Mucosa of descending colon (tissue), 3 donors: ENCODE results near the gene ZNF276. TPM values are rescaled to one million over a fixed set of nuclear protein-coding genes. Genes with fewer than 3 reads are reported as not detected.
A peak's percentile ranks its signal among the peaks of the same experiment; 100 is the strongest.
"Not testable (repeated sequence)": the region's sequence is repeated elsewhere in the genome, so short reads cannot be mapped to it uniquely, and the experiment has no call there.

Experiments
- ATAC-seq: fragments of 200-7000 bp; cut with Tn5 transposase; one replicate; pipeline ENCODE4 v1.9.1; 2020; ENCODE audit warnings: mild to moderate bottlenecking, moderate library complexity
- DNase-seq, 3 donors: peaks; one replicate each; pipeline ENCODE4 v3.0.0-alpha.2; 2020
- H3K36me3 ChIP-seq: fragments of 200-600 bp; one replicate; pipeline ENCODE4 v1.8.0; 2021; ENCODE audit warnings: low read depth, mild to moderate bottlenecking
- H3K4me1 ChIP-seq: fragments of 200-600 bp; one replicate; pipeline ENCODE4 v1.8.0; 2021; ENCODE audit warnings: low read depth, mild to moderate bottlenecking
- H3K4me3 ChIP-seq: fragments of 200-600 bp; one replicate; pipeline ENCODE4 v1.8.0; 2021; ENCODE audit warnings: mild to moderate bottlenecking
- H3K9me3 ChIP-seq: fragments of 200-600 bp; one replicate; pipeline ENCODE4 v1.8.0; 2021; ENCODE audit warnings: mild to moderate bottlenecking
- intact Hi-C, 2 donors: fragments of 100-400 bp; cut with DNase I in 1 of 2; cut with micrococcal nuclease in 1 of 2; formaldehyde crosslinking; loops; one replicate each; pipeline versions ENCODE4 v1.11.0 to v1.11.1; 2022; cut with DNase I, micrococcal nuclease
- total RNA-seq, 3 donors: library from RNA; stranded (reverse); fragmentation: NEBNext Ultra II Directional in 2 of 3; extraction: Animal tissue kit (Norgen Biotek cat#: 25700) in 2 of 3; gene quantifications; one replicate each; pipeline versions ENCODE4 v1.2.1 to v1.2.4, GENCODE V29; 2021 to 2023
- TF ChIP-seq, protein P1 (sequence below): fragments of 200-600 bp; IDR thresholded peaks from one replicate; pipeline ENCODE4 v1.8.0; 2022; ENCODE audit warnings: antibody characterized with exemption, mild to moderate bottlenecking
- donor health status: DM: no; HTN: no; CAD: no; lungs with moderate emphysema.
- donor health status: DM: no; HTN: no; CAD: no.
- donor health status: DM: no; HTN: yes; CAD: no.

The ZNF276 gene
- total RNA-seq, 3 donors from 2014 or later = 30.5 to 50.4 (median 31.6) TPM

DNA sequence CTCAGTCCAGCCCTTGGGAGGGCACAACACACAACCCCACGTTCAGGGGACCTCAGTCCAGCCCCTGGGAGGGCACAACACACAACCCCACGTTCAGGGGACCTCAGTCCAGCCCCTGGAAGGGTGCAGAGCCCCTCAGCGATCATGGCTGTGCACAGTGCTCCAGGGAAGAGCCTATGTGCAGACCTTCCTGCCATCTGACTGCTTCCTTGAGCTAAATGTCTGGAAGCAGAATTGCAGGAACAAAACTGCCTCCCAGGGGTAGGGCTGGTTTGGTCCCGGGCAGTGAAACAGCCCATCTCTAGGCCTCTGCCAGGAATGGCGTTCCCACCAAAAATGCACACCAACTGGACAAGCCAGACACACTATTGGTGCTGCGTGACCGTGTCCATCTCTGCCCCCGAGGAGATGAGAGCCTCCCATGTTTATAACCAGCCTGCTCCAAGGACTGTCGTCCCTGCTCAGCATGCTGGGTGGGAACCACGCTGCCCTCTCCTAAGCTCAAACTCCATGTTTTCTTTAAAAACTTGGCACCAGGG lies 44.0 kb downstream of the ZNF276 start:
- TF ChIP-seq, protein P1, sequence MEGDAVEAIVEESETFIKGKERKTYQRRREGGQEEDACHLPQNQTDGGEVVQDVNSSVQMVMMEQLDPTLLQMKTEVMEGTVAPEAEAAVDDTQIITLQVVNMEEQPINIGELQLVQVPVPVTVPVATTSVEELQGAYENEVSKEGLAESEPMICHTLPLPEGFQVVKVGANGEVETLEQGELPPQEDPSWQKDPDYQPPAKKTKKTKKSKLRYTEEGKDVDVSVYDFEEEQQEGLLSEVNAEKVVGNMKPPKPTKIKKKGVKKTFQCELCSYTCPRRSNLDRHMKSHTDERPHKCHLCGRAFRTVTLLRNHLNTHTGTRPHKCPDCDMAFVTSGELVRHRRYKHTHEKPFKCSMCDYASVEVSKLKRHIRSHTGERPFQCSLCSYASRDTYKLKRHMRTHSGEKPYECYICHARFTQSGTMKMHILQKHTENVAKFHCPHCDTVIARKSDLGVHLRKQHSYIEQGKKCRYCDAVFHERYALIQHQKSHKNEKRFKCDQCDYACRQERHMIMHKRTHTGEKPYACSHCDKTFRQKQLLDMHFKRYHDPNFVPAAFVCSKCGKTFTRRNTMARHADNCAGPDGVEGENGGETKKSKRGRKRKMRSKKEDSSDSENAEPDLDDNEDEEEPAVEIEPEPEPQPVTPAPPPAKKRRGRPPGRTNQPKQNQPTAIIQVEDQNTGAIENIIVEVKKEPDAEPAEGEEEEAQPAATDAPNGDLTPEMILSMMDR = no peak
- Histone ChIP-seq H3K4me1 (no peaks in the 10 kb centered on the region), H3K9me3 (no peaks in the 10 kb centered on the region), H3K36me3 (no peaks in the 10 kb centered on the region), H3K4me3 (no peak overlapping the region)
- ATAC-seq (peak; percentile 54), DNase-seq (peak in 2 of 3 donors; percentile 9 to 36)
- intact Hi-C loops = no loop called here

DNA sequence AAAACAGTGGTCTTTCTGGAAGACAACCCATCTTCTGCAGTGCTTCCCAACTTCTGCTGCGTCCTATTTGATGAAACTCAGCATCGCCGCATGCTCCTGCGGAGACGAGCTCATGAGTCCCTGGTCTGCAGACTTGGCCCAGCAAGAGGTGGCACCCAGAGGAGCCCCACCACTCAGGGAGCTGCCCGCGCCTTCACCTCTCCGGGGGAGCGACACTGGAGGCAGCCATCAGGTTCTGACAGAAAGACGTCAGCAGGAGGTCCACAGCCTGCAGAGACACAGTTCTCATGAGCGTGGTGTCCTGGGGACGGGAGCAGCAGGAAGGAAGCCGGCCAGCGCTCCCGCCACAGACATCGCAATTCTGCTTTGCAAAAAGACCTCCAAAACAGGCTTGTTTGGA lies 49.0 kb downstream of the ZNF276 start:
- TF ChIP-seq, protein P1 = no peak
- intact Hi-C loops = no loop called here

DNA sequence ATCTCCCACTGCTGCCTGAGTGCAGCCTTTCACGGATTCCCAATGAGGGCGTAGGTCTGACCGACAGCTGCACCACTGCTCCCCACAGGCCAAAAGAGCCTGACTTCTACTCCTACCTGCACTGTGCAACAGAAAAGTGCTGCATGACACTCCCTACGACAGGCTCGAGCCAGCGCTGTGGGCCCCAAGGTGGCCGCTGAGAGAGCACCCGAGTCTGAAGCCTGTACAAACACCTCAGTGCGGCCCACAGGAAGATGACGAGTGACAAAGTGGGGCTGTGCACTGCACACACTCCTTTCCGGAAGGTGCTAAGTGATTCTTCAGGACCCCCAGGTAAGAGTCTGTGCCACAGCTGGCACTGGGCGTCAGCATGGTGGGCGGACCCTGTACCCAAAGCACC lies 53.9 kb downstream of the ZNF276 start:
- TF ChIP-seq, protein P1 = no peak
- Histone ChIP-seq H3K36me3 (no peaks in the 10 kb centered on the region), H3K9me3 (no peaks in the 10 kb centered on the region), H3K4me3 (no peak overlapping the region), H3K4me1 (no peaks in the 10 kb centered on the region)
- ATAC-seq = no peak
- no peak for DNase-seq
- intact Hi-C loops = no loop called here

More for the DNA sequence above, 49.0 kb downstream of the ZNF276 start:
- ATAC-seq = no peak
- no peaks in the 10 kb centered on the region for H3K4me1 ChIP-seq
- no peak overlapping the region for H3K4me3 ChIP-seq
- H3K36me3 ChIP-seq = no peaks in the 10 kb centered on the region
- no peak for DNase-seq
- H3K9me3 ChIP-seq = no peaks in the 10 kb centered on the region

DNA sequence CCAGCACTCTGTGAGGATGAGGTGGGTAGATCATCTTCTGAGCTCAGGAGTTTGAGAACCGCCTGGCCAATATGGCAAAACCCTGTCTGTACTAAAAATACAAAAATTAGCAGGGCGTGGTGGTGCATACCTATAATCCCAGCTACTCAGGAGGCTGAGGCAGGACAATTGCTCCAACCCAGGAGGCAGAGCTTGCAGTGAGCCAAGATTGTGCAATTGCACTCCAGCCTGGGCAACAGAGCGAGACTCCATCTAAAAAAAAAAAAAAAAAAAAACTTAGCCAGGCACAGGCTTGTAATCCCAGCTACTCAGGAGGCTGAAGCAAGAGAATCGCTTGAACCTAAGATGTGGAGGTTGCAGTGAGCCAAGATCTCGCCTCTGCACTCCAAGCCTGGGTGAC lies 56.9 kb downstream of the ZNF276 start:
- DNase-seq, H3K4me1 ChIP-seq, intact Hi-C loops, H3K36me3 ChIP-seq, H3K9me3 ChIP-seq, ATAC-seq, H3K4me3 ChIP-seq: not testable (repeated sequence)

DNA sequence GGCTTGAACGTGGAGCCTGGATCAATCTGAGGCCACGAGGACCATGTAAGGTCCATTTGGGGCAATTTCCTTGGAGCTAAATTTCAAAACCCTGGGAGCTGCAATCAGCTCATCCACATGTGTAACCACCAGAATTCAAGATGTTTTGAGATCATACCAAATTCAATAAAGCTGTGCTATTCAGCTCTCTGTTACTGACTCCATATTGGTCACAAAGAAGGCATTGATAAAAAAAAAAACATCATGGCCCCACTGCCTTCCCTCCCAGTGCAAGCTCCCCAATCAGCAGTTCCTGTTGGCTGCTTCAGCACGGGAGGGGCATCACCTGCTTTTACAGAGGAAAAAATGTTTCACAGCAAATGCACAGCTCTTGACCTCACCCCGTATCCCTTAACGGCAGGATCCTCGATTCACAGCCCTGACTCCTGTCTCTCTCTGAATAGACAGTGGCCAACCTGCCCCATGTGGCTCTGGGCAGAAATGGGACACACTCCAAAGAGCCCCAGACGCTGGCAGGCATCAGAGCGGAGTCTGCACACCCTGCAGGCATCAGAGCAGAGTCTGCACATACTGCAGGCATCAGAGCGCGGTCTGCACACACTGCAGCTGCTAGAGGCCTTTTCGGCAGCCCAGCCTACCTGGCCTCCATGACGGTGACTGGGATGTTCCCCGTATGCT lies 58.0 kb downstream of the ZNF276 start:
- Histone ChIP-seq H3K4me3 (no peak overlapping the region), H3K36me3 (no peaks in the 10 kb centered on the region), H3K4me1 (no peaks in the 10 kb centered on the region), H3K9me3 (no peaks in the 10 kb centered on the region)
- DNase-seq (no peak), ATAC-seq (no peak)
- intact Hi-C loops = no loop called here
- TF ChIP-seq, protein P1 = no peak

DNA sequence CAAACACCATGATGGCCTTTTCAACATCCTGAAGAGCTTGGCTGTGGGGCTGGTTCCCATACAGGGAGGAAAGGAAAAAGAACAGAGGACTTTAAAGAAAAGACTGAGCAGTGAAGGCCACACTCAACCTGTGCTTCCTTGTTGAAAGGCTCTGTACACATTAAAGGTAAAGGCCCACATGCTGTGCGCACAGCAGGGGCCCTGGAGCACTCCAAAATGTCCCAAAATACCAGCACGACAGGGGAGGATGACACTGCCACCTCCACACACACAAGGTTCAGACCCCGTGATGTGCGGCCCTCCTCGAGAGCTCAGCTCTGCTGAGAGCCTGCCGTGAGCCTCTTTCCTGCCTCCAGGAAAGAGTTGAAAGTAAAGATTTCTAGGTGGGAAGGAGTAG lies 58.6 kb downstream of the ZNF276 start:
- TF ChIP-seq, protein P1 = no peak
- DNase-seq (no peak), ATAC-seq (no peak)
- H3K9me3 ChIP-seq = no peaks in the 10 kb centered on the region
- intact Hi-C loops = no loop called here
- no peaks in the 10 kb centered on the region for H3K36me3 ChIP-seq
- no peaks in the 10 kb centered on the region for H3K4me1 ChIP-seq
- H3K4me3 ChIP-seq = no peak overlapping the region
